ENCODE measurements around the gene UBE2L5.

The UBE2L5 gene

GRCh38 chr13:30464496-30465342 is 42.4 kb downstream of the UBE2L5 start:
- peak overlapping the region; percentile 99 for H3K9ac ChIP-seq (ENCODE audit: low read depth, low read length)
- no peaks in the 10 kb centered on the region for H3K9me3 ChIP-seq (ENCODE audit: control insufficient read depth, insufficient read depth, low read length)
- H3K36me3 ChIP-seq (ENCODE audit: insufficient read depth, low read length), result peaks cover 18% of the 10 kb centered on the region
- peaks cover 12% of the 10 kb centered on the region; the same call in 1 of the 2 replicates for H3K4me1 ChIP-seq (ENCODE audit: insufficient read depth, low read length)

GRCh38 chr13:30465343-30465592 is 43.0 kb downstream of the UBE2L5 start:
- no peaks in the 10 kb centered on the region for H3K9me3 ChIP-seq (ENCODE audit: control insufficient read depth, insufficient read depth, low read length)
- H3K4me1 ChIP-seq (ENCODE audit: insufficient read depth, low read length), result peaks cover 12% of the 10 kb centered on the region; the same call in 1 of the 2 replicates
- H3K36me3 ChIP-seq (ENCODE audit: insufficient read depth, low read length), result peaks cover 18% of the 10 kb centered on the region
- peak overlapping the region; percentile 95 for H3K9ac ChIP-seq (ENCODE audit: low read depth, low read length)

GRCh38 chr13:30465593-30466357 is 43.5 kb downstream of the UBE2L5 start, which contains the start of gene HMGB1:
Gene HMGB1, minus strand, starts transcription at chr13:30465936. Its CDS starts 2,256 bp downstream, at chr13:30463680.
- peak within 1 kb of the TSS; percentile 95 for H3K9ac ChIP-seq (ENCODE audit: low read depth, low read length)
- no peaks in the 10 kb centered on the region for H3K9me3 ChIP-seq (ENCODE audit: control insufficient read depth, insufficient read depth, low read length)
- H3K36me3 ChIP-seq (ENCODE audit: insufficient read depth, low read length), result peaks cover 18% of the 10 kb centered on the region
- H3K4me1 ChIP-seq (ENCODE audit: insufficient read depth, low read length), result peaks cover 12% of the 10 kb centered on the region; the same call in 1 of the 2 replicates

- Histone ChIP-seq H3K9ac (ENCODE audit: low read depth, low read length) (peak overlapping the region; percentile 95), H3K9me3 (ENCODE audit: control insufficient read depth, insufficient read depth, low read length) (no peaks in the 10 kb centered on the region), H3K4me1 (ENCODE audit: insufficient read depth, low read length) (peaks cover 12% of the 10 kb centered on the region; the same call in 1 of the 2 replicates), H3K36me3 (ENCODE audit: insufficient read depth, low read length) (peaks cover 18% of the 10 kb centered on the region)
Observed at GRCh38 chr13:30466358-30466714, 44.0 kb downstream of the UBE2L5 start.

GRCh38 chr13:30466841-30467252 is 44.6 kb downstream of the UBE2L5 start:
- peak overlapping the region; percentile 95 for H3K9ac ChIP-seq (ENCODE audit: low read depth, low read length)
- H3K36me3 ChIP-seq (ENCODE audit: insufficient read depth, low read length), result peaks cover 16% of the 10 kb centered on the region
- H3K4me1 ChIP-seq (ENCODE audit: insufficient read depth, low read length), result peaks cover 12% of the 10 kb centered on the region; the same call in 1 of the 2 replicates
- H3K9me3 ChIP-seq (ENCODE audit: control insufficient read depth, insufficient read depth, low read length), result no peaks in the 10 kb centered on the region

GRCh38 chr13:30473675-30474074 is 51.4 kb downstream of the UBE2L5 start:
- no peaks in the 10 kb centered on the region for H3K9me3 ChIP-seq (ENCODE audit: control insufficient read depth, insufficient read depth, low read length)
- H3K9ac ChIP-seq (ENCODE audit: low read depth, low read length), result no peak overlapping the region
- H3K36me3 ChIP-seq (ENCODE audit: insufficient read depth, low read length), result no peaks in the 10 kb centered on the region
- peaks cover 6% of the 10 kb centered on the region; the same call in 1 of the 2 replicates for H3K4me1 ChIP-seq (ENCODE audit: insufficient read depth, low read length)

- Histone ChIP-seq H3K9me3 (ENCODE audit: control insufficient read depth, insufficient read depth, low read length) (no peaks in the 10 kb centered on the region), H3K36me3 (ENCODE audit: insufficient read depth, low read length) (no peaks in the 10 kb centered on the region), H3K4me1 (ENCODE audit: insufficient read depth, low read length) (peaks cover 17% of the 10 kb centered on the region), H3K9ac (ENCODE audit: low read depth, low read length) (no peak overlapping the region)
Observed at GRCh38 chr13:30477346-30478195, 55.3 kb downstream of the UBE2L5 start.

Measured in ES-I3 (cell line).